HG03097 (cell line): ENCODE results near the gene FICD.
A peak's percentile ranks its signal among the peaks of the same experiment; 100 is the strongest.

Experiments used
- ATAC-seq: cut with Tn5 transposase; IDR thresholded peaks from one replicate; pipeline ENCODE4 v1.9.1; 2021; ENCODE audit not compliant: unreplicated experiment, low FRiP score

Gene FICD

DNA sequence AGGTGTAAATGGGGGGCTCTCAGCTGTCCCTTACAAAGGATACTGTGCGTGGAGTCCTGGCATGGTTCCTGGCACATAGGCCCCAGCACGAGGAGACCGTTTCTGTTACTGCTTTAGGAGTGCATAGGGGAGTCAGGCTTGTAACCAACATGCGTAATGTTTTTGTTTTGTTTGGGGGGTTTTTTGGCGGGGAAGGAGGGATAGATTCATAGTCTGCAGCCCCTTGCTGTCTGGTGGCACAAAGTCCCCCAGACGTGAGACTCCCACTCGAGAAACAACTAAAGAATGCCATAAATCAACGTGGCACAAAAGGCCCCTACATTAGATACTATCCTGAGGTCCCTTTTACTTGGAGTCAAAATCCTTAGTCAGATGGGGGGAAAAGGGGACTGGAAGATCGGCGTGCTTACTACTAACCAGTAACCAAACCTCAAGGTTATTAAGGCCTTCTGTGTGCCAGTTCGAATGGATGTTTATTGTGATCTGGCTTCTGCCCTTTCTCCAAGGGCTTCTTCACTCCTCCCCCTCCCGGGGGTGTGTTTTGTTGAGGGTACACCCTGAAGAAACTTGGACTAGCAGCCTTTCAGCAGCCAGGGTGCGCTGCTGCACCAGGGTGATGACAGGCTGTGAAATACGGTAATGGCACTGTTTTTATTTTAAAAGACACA is 48.2 kb downstream of the FICD start:
- no peak for ATAC-seq

DNA sequence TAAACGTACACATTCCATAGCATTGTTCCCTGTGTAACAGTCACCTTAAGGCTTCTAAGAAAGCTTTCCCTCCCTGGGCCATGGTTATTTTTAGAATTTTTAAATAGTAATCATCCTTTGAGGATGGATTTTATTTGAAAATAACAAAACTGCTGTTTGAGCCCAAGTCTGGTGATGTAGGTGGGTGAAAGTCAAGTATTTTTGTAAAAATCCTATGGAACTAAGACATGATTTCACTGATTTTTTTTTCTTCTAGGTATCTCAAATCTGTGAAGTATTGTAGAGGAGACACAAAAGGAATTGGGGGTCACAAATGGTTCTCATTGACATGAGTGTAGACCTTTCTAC is 48.7 kb downstream of the FICD start:
- no peak for ATAC-seq

DNA sequence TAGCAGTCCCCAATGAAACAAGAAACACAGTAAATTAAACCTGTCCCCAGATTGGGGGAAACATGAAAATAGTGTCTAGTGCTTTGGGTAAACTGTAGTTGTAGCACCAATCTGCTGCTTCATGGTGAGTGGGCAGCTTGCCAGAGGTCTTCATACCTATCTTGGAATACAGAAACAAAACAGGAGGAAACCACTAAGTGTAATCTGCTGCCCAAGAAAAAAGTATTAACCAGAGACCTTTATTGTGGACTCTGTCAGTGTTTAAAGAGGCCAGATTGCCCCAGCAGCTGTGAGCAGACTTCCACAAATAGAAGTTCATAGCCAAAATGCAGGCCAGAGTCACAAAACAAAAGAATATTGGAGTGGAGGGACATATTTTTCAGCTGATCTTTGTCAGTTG is 49.6 kb downstream of the FICD start:
- no peak for ATAC-seq

DNA sequence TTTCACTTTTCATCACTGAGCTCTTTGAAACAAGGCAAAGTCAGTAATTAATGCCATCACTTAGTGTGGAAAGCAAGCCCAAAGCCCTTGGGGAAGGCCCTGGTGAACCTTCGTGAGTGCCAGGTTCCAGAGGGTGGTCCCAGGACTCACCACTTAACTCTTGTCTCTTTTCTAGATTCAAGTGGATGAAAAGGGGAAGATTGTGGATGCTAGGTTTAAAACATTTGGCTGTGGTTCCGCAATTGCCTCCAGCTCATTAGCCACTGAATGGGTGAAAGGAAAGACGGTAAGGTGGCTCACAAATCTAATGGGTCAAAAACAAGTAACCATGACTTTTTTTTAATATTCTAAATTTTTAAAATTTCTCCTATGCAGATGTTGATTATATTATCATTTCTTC is 50.1 kb downstream of the FICD start:
- ATAC-seq = no peak

DNA sequence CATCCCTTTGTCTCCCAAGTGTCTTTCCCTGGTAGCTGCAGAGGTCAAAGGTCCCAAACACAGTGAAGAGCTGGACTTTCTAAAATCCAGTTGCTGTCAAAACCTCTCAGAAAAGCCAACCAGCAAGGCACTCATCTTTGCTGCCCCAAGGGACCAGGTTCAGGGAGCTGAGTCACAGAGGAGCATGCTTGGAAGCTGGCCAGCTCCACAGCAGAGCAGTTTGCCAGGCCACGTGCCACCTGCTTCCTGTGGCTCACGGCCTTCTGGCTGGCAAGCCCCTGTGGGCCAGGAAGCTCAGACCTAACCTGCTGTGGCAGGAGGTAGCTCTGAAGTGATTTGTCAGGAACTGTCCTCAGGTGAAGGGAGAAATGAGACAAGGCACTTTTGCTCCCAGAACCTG is 50.9 kb downstream of the FICD start:
- ATAC-seq = no peak

DNA sequence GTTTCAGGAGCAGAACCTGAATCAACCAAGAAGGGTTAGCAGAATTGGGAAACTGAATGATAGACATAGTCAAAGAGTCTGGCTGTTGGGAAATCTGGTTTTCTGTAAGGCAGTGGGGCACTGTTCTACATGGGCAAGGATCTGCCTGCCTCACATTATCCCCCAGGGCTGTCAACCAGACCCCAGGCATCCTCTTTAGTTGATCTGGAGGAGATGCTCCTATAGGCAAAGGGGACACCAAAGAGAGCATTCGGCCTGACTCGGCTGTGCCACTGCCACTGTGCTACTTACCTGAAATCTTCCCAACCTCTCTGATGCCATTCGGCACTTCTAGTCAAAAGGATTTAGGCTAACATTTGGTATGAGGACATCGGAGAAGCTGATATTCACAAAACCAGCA is 51.4 kb downstream of the FICD start:
- ATAC-seq = no peak

DNA sequence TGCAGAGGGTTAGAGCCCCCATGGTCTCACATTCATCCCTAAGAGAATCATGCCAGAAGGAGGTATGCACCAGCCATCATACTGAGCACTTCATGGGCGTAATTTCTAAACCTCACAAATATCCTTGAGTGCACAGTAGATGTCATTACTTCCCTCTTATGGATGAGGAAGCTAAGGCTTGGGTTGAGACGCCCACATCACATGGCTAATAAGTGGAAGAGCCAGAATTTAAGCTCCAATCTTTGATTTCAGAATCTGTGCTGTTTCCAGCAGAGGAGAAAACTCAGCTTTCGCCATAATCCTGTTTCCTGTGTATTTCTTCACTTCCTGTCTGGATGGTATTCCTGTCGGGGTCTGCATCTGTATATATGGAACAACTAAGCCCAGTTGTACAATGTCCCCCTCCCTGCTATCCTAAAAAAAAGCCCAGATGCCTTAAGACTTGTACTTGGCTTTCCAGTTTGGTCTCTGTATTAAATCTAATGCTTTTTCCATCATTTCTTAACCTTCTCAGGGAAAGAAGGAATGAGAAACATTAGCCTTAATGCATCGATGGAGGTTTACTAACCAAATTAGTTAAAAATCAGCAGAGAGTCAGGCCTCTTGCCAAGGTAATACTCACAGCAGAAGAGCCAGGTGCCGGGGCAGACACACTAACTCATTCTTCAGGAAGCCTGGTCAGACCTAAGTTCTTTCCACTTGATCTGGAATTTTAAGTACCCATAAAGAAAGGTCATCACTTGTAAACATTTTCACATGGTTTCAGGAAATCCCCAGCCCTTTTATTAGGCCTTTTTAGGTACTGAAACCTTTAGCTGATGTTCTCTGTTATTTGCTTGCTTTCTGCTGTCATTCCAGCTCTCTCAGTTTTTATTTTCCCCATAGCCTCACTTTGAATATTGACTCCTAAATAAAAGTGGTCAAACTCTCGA is 52.6 kb downstream of the FICD start:
- ATAC-seq = no peak

DNA sequence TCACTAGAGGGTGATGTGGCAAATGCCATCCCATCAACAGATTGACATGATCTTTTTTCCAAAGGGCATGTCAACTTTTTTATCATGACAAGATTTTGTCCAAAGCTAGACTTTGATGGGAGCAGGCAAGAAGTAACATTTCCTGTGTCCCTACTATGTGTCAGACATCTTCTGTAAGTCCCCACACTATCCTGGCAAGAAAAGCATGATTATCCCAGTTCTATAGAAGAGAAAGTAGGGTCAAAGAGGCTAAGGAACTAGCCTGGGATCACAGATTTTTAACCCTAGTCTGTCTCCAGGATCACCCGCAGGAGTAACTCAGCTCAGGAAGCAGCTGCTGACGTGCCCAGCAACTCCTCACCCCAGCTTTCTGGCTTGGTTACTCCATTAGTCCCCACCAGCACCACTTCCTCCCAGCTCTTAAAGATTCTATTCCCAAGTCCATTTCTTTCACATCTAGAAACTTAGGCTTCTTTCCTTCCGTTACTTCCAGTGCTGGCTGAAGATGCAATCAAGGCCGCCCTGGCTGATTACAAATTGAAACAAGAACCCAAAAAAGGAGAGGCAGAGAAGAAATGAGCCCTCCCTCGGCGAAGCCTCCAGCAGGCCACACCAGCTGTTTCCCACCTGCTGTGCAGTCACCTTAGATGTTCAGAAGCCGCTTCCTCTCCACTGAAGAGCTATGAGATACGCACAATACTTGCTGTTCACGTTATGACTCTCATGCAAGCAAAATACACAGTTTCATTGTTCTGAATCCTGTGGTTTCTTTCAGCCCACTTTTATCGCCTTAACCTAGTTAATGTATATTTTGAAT is 53.5 kb downstream of the FICD start:
- peak; percentile 63 for ATAC-seq
